K562 (cell line): ENCODE measurements around the gene PTPRG.

ENCODE experiments used
- EP300 ChIP-seq: IDR thresholded peaks from 2 replicates; pipeline ENCODE4 v1.6.1; 2012; ENCODE audit warnings: low read length, improper control_type of control experiment
- HDAC2 ChIP-seq: fragments of 450-650 bp; IDR thresholded peaks from 2 replicates; pipeline ENCODE4 v1.6.1; 2016; ENCODE audit warnings: mild to moderate bottlenecking
- MAFK ChIP-seq: IDR thresholded peaks from 2 replicates; pipeline ENCODE4 v1.6.1; 2011; ENCODE audit warnings: low read length, improper control_type of control experiment
- POLR2AphosphoS2 ChIP-seq: IDR thresholded peaks from 2 replicates; pipeline ENCODE4 v1.6.1; 2012; ENCODE audit warnings: low read length, improper control_type of control experiment
- TF ChIP-seq, protein P1 (sequence below), 2 experiments: fragments of 450-650 bp; conservative IDR thresholded peaks; 2 replicates each; pipeline ENCODE4 v1.6.1; 2017; ENCODE audit warnings: mild to moderate bottlenecking in 2 of 2, moderate library complexity in 2 of 2

DNA sequence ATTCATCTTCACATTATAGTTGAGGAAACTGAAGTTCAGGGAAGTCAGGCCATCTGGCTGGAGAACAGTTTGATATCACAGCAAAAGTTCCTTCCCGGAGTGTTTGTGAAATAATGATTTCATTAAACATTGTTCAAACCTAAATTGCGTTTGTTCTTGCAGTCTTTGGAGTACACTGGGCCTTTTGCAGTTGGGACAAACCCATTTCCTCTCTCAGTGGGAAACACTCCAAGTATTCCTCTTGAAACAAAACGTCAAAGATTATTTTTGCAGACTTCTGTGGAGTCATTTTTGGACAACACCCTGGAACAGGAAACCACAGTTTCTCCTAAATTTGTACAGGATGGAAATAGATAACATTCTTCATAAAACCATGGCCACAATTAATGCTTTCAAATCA is 287.5 kb downstream of the PTPRG start:
- TF ChIP-seq EP300, result no peak
- TF ChIP-seq HDAC2, result no peak
- TF ChIP-seq, protein P1, sequence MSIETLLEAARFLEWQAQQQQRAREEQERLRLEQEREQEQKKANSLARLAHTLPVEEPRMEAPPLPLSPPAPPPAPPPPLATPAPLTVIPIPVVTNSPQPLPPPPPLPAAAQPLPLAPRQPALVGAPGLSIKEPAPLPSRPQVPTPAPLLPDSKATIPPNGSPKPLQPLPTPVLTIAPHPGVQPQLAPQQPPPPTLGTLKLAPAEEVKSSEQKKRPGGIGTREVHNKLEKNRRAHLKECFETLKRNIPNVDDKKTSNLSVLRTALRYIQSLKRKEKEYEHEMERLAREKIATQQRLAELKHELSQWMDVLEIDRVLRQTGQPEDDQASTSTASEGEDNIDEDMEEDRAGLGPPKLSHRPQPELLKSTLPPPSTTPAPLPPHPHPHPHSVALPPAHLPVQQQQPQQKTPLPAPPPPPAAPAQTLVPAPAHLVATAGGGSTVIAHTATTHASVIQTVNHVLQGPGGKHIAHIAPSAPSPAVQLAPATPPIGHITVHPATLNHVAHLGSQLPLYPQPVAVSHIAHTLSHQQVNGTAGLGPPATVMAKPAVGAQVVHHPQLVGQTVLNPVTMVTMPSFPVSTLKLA (conservative IDR thresholded peaks at IDR 0.05), result no peak
- TF ChIP-seq POLR2AphosphoS2, result no peak
- TF ChIP-seq MAFK, result no peak
